ENCODE measurements around the gene ENC1. TPM values are rescaled to one million over a fixed set of nuclear protein-coding genes. Genes with fewer than 3 reads are reported as not detected.
"Not testable (repeated sequence)": the region's sequence is repeated elsewhere in the genome, so short reads cannot be mapped to it uniquely, and the experiment has no call there.

ENC1 gene
- total RNA-seq, 1 donor from 2014 or later: 15.0 TPM

DNA sequence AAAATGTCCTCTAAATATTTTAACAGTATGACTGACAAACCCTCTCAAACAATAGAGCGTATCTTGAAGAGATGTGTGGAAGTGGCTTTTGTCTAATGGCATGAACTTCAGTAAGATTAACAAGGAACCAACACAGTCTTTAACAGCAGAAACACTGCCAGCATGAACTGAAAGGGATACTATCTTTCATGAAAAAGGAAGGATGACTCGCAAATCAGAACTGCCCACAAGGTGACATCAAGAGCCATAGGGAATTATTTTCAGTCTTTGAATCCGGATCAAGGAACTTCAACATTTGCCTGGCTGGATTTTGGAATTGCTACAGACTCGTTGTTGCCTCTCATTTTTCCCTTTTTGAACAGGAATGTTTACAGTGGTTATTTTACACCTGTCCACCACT, 39.4 kb upstream of the ENC1 start:
- intact Hi-C loops (cut with DNase I): no loop called here
- ATAC-seq (no peak), DNase-seq (no peak)
- no peaks in the 10 kb centered on the region for H3K9me3 ChIP-seq
- no peak overlapping the region for H3K4me3 ChIP-seq
- no peak overlapping the region for H3K27ac ChIP-seq
- no peaks in the 10 kb centered on the region for H3K4me1 ChIP-seq
- no peaks in the 10 kb centered on the region for H3K27me3 ChIP-seq
- TF ChIP-seq, protein P1, sequence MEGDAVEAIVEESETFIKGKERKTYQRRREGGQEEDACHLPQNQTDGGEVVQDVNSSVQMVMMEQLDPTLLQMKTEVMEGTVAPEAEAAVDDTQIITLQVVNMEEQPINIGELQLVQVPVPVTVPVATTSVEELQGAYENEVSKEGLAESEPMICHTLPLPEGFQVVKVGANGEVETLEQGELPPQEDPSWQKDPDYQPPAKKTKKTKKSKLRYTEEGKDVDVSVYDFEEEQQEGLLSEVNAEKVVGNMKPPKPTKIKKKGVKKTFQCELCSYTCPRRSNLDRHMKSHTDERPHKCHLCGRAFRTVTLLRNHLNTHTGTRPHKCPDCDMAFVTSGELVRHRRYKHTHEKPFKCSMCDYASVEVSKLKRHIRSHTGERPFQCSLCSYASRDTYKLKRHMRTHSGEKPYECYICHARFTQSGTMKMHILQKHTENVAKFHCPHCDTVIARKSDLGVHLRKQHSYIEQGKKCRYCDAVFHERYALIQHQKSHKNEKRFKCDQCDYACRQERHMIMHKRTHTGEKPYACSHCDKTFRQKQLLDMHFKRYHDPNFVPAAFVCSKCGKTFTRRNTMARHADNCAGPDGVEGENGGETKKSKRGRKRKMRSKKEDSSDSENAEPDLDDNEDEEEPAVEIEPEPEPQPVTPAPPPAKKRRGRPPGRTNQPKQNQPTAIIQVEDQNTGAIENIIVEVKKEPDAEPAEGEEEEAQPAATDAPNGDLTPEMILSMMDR (IDR thresholded peaks at IDR 0.05): no peak
- no peaks in the 10 kb centered on the region for H3K36me3 ChIP-seq

DNA sequence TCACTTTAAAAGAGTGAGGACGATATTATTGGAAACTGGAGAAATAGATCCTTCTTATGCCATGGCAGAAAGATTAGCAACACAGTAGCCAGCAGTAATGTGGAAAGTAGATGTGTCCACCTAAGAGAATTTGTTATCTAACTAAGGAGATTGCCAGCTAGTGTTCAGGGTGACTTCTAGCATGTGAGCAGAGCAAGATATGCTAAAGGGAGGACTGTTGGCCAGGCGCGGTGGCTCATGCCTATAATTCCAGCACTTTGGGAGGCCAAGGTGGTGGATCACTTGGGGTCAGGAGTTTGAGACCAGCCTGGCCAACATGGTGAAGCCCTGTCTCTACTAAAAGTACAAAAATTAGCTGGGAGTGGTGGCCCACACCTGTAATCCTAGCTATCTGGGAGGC, 38.8 kb upstream of the ENC1 start:
- H3K4me3 ChIP-seq; H3K9me3 ChIP-seq; H3K4me1 ChIP-seq; intact Hi-C loops (cut with DNase I); H3K27ac ChIP-seq; H3K27me3 ChIP-seq; H3K36me3 ChIP-seq; DNase-seq; ATAC-seq: not testable (repeated sequence)

DNA sequence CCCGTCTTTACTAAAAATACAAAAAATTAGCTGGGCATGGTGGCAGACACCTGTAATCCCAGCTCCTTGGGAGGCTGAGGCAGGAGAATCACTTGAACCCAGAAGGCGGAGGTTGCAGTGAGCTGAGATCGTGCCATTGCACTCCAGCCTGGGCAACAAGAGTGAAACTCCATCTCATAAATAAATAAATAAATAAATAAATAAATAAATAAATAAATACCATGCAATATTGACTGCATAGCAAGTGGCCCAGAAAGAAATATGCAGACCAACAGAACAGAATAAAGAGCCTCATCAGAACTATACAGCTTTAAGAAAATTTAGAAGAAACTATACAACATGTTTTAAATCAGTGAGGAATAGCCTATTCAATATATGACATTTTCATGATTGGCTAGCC, 37.6 kb upstream of the ENC1 start:
- ATAC-seq; DNase-seq; H3K36me3 ChIP-seq; intact Hi-C loops (cut with DNase I); H3K4me1 ChIP-seq; H3K27ac ChIP-seq; H3K27me3 ChIP-seq; H3K9me3 ChIP-seq; H3K4me3 ChIP-seq: not testable (repeated sequence)

DNA sequence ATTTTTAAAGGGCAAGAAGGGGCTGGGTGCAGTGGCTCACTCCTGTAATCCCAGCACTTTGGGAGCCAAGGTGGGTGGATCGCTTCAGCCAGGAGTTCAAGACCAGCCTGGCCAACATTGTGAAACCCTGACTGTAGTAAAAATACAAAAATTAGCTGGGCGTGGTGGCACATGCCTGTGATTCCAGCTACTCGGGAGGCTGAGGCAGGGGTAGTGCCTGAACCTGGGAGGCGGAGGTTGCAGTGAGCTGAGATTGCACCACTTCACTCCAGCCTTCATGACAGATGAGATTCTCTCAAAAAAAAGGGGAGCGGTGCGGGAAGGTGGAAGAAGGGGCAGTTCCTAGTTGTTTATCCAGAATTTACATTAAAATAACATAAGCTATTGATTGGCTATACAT, 35.9 kb upstream of the ENC1 start:
- ATAC-seq; intact Hi-C loops (cut with DNase I); H3K4me1 ChIP-seq: not testable (repeated sequence)

DNA sequence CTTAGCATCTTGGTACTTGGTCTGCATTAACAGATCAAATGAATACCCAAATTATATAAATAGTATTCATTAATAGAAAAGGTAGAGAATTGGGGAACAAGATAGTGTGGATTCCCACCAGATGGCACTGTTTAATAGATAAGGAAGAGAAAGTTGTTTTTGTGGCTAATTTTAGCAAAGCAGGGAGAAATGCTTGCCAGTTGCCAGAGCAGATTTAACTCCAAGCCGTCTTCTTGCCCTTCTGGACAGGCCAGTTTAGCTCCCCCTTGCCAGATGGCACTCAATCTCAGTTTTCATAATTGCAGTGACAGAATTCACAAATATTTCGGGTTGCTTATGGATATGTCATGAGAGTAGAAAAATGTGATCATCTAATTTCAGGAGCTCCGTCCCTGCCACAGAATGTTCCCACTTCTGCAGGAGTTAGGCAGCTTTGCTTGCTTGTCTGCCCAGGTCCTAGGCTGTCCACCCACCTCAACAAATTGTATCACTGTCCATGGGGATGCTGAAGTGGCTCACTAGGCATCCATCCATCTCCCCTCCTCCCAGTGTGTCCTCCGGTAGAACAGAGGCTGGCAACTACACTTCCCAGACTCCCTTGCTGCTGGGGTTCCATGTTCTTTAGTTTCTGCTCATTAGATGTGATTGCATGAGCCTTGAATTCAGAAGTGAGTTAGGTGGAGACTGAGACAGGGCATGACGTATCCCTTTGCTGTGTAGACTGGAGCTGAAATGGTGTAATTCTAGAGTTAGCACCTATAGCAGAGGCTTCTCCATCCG, 32.7 kb upstream of the ENC1 start:
- no peak for DNase-seq
- Histone ChIP-seq H3K4me1 (no peaks in the 10 kb centered on the region), H3K27ac (no peak overlapping the region), H3K4me3 (peak overlapping the region; percentile 27), H3K36me3 (no peaks in the 10 kb centered on the region), H3K27me3 (no peaks in the 10 kb centered on the region), H3K9me3 (no peaks in the 10 kb centered on the region)
- intact Hi-C loops (cut with DNase I): no loop called here
- ATAC-seq: peak; percentile 65
- TF ChIP-seq, protein P1 (IDR thresholded peaks at IDR 0.05): peak; percentile 58

More for the DNA sequence above, 35.9 kb upstream of the ENC1 start:
- H3K36me3 ChIP-seq, H3K27ac ChIP-seq, H3K9me3 ChIP-seq, H3K27me3 ChIP-seq, DNase-seq, H3K4me3 ChIP-seq: not testable (repeated sequence)

DNA sequence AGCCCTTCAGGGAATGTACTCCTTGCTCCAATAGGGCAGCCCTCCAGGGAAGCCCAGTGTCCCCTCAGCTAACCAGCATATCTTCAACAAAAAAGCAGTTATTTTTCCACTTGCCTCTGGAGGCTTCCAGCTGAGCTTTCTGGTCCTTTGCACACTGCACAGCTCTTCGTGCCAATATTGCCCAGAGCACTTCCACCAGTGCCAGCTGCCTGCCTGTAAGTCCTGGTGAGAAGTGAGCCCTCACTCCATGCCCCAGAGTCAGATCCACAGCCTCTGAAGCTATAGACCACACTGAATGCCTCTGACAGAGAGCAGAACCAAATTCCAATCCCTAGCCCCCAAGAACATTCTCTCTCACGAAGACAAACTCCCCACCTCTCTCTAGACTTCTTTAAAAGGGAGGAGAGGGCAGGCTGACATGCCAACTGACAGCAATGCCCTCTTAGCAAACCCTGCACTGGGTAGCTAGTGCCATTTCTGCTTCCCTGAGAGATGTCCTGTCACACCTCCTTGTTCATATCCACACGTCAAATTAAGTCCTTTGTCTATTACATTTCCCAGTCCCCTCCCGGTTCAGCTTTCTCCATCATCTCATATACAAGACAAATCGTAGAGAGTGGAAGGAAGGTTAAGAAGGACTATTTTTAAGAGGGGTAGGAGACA, 31.8 kb upstream of the ENC1 start:
- Histone ChIP-seq H3K9me3 (no peaks in the 10 kb centered on the region), H3K36me3 (no peaks in the 10 kb centered on the region), H3K4me1 (no peaks in the 10 kb centered on the region), H3K4me3 (no peak overlapping the region), H3K27ac (no peak overlapping the region), H3K27me3 (no peaks in the 10 kb centered on the region)
- TF ChIP-seq, protein P1 (IDR thresholded peaks at IDR 0.05): no peak
- DNase-seq: no peak
- intact Hi-C loops (cut with DNase I): no loop called here
- ATAC-seq: no peak

DNA sequence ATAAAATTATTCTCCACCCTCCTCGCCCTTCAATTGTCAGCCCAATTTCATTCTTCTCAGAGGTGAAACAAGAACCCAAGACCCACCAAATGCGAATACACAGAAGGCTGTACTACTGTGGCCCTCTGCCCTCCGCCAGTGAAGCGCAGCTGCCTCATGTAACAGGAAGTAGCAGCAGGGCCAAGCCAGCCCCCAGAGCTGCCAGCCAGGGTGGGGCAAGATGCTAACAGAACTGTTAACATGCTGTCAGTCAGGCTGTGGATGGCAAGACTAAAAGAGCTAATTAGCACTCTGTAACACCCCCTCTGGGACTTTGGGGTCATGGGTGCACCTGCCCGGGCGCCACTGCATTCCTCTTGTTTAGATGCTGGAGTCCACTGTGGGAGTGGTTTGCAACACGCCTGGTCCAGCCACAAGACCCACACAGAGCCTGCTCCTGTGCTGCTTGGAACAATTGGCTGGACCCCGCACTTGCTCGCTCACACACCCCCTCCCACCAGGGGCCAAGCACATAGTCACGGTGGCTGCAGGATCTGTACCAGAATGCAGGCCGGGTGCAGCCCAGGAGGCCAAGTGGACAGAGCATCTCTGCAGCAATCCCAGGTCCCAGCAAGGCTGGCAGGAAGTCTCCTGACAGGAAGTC, 30.0 kb upstream of the ENC1 start:
- TF ChIP-seq, protein P1 (IDR thresholded peaks at IDR 0.05): no peak
- H3K4me1 ChIP-seq: no peaks in the 10 kb centered on the region
- ATAC-seq: no peak
- H3K27me3 ChIP-seq: no peaks in the 10 kb centered on the region
- H3K9me3 ChIP-seq: no peaks in the 10 kb centered on the region
- no peak for DNase-seq
- H3K27ac ChIP-seq: no peak overlapping the region
- intact Hi-C loops (cut with DNase I): no loop called here
- no peak overlapping the region for H3K4me3 ChIP-seq
- H3K36me3 ChIP-seq: no peaks in the 10 kb centered on the region

All from upper lobe of right lung (tissue), 1 donor.